ENCODE results near the gene RASSF7. TPM values are rescaled to one million over a fixed set of nuclear protein-coding genes. Genes with fewer than 3 reads are reported as not detected.

Gene RASSF7
- total RNA-seq, 1 donor from 2014 or later: 45.5 TPM

DNA sequence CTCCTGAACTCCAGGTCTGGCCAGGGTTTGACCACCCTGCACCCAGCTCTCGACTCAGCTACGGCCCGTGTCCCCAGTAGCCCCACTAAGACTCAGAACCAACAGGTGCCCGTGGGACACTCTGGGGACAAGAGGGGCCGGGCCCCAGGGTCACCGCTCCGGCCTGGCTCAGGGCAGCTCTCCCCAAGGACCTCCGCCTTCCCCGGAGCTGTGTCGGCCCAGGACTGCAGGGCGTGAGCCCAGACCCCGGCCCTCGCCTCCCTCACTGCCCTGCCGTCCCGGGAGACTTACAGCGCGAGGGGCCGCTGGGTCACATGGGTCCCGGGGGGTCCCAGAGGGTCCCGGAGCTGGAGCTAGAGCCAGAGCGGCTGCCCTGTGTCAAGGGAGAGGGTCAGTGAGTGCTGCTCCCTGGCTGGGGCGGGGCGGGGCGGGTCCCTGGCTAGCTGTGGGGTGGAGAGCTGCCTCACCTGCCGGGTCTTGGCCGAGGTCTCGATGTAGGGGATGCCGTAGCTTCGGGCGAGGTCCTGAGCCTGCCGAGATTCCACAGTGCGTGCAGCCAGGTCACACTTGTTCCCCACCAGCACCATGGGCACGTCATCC, 27.7 kb upstream of the RASSF7 start:
- TF ChIP-seq, protein P1, sequence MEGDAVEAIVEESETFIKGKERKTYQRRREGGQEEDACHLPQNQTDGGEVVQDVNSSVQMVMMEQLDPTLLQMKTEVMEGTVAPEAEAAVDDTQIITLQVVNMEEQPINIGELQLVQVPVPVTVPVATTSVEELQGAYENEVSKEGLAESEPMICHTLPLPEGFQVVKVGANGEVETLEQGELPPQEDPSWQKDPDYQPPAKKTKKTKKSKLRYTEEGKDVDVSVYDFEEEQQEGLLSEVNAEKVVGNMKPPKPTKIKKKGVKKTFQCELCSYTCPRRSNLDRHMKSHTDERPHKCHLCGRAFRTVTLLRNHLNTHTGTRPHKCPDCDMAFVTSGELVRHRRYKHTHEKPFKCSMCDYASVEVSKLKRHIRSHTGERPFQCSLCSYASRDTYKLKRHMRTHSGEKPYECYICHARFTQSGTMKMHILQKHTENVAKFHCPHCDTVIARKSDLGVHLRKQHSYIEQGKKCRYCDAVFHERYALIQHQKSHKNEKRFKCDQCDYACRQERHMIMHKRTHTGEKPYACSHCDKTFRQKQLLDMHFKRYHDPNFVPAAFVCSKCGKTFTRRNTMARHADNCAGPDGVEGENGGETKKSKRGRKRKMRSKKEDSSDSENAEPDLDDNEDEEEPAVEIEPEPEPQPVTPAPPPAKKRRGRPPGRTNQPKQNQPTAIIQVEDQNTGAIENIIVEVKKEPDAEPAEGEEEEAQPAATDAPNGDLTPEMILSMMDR (IDR thresholded peaks at IDR 0.05; ENCODE audit: insufficient read depth, low read length, severe bottlenecking): no peak
- Histone ChIP-seq H3K27me3 (ENCODE audit: control insufficient read depth, insufficient read depth, low read length) (no peaks in the 10 kb centered on the region), H3K4me3 (ENCODE audit: low read depth, low read length) (no peak overlapping the region), H3K36me3 (ENCODE audit: control insufficient read depth, insufficient read depth, low read length) (peaks cover 29% of the 10 kb centered on the region)
- no peak for FAIRE-seq
- DNase-seq (ENCODE audit: low read depth): no peak

DNA sequence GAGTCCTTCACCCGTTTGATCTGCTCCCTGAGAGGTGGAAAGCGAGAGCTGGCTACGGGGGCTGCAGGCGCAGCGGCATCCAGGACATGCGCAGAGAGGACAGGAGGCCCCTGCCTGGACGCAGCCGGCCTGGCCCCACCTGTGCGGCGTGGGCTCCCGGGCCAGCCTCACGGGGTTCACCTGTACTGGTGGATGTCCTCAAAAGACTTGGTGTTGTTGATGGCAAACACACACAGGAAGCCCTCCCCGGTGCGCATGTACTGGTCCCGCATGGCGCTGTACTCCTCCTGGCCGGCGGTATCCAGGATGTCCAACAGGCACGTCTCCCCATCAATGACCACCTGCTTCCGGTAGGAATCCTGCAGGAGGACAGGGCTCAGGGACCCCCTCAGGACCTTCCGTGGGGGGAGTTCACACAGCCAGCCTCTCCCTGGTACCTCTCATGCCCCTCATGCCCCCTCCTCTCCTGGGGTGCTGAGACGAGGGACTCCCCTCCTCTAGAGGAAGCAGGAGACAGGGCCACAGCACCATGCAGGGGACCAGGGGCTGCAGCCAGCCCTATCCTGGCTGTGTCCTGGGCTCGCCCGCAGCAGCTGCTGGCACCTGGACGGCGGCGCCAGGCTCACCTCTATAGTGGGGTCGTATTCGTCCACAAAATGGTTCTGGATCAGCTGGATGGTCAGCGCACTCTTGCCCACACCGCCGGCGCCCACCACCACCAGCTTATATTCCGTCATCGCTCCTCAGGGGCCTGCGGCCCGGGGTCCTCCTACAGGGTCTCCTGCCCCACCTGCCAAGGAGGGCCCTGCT, 27.0 kb upstream of the RASSF7 start:
- no peak for DNase-seq (ENCODE audit: low read depth)
- TF ChIP-seq, protein P1 (IDR thresholded peaks at IDR 0.05; ENCODE audit: insufficient read depth, low read length, severe bottlenecking): no peak
- peaks cover 29% of the 10 kb centered on the region for H3K36me3 ChIP-seq (ENCODE audit: control insufficient read depth, insufficient read depth, low read length)
- H3K4me3 ChIP-seq (ENCODE audit: low read depth, low read length): peak overlapping the region; percentile 87
- H3K27me3 ChIP-seq (ENCODE audit: control insufficient read depth, insufficient read depth, low read length): no peaks in the 10 kb centered on the region
- FAIRE-seq: no peak

- peak; percentile 89 for DNase-seq (ENCODE audit: low read depth)
Measured at GRCh38 chr11:534396-535209, 26.2 kb upstream of the RASSF7 start.

GRCh38 chr11:535210-535518, 25.6 kb upstream of the RASSF7 start:
- Histone ChIP-seq H3K4me3 (ENCODE audit: low read depth, low read length) (peak overlapping the region; percentile 87), H3K27me3 (ENCODE audit: control insufficient read depth, insufficient read depth, low read length) (no peaks in the 10 kb centered on the region), H3K36me3 (ENCODE audit: control insufficient read depth, insufficient read depth, low read length) (peaks cover 29% of the 10 kb centered on the region)
- FAIRE-seq: no peak
- TF ChIP-seq, protein P1 (IDR thresholded peaks at IDR 0.05; ENCODE audit: insufficient read depth, low read length, severe bottlenecking): no peak
- no peak for DNase-seq (ENCODE audit: low read depth)

More at GRCh38 chr11:534396-535209, 26.2 kb upstream of the RASSF7 start:
- no peak for FAIRE-seq
- TF ChIP-seq, protein P1 (IDR thresholded peaks at IDR 0.05; ENCODE audit: insufficient read depth, low read length, severe bottlenecking): peak; percentile 12
- Histone ChIP-seq H3K4me3 (ENCODE audit: low read depth, low read length) (peak overlapping the region; percentile 87), H3K27me3 (ENCODE audit: control insufficient read depth, insufficient read depth, low read length) (no peaks in the 10 kb centered on the region), H3K36me3 (ENCODE audit: control insufficient read depth, insufficient read depth, low read length) (peaks cover 29% of the 10 kb centered on the region)

DNA sequence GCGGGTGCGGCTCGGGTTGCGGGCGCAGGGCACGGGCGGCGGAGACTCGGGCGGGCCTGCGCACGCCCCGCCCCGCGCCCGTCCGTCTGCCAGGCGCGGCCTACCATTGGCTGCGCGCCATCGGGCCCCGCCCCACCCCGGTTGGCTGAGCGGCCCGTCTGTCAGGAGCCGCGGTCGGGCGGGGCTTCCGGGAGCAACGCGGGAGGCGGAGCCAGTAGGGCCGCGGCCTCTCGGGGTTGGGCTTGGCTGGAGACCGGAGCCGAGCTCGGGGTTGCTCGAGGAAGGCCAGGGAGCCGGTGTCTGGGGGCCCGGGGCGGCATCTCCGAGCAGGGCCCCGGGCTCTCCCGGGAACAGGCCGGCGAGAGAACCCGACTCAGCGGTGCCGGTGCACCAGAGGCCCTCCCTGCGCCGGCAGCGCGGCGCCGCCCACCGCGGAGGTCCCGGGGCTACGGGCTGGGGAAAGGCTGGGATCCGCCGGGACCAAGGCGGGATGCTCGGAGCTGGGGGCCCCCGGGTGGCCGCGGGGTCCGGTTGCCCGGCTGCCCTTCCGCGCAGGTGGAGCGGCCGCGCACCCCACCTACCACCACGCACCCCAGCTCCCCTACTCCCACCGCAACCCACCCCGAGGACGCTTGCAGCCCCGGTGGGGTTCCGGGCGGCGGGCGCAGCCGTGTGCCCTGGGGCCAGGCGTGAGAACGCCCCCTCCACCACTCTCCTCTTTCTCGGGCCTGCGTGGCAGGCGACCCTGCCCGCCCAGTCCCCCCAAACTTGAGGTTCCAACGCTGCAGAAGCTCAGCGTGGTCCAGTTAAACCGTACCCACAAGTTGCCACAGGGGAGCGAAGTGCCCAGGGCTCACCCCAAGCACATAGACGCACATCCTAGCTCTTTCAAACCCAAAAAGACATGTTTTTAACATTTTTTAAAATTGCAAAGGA, 25.0 kb upstream of the RASSF7 start, which contains the start of gene HRAS:
HRAS (minus strand) TSS at position 58 of the 936 bp plus-strand sequence.
- Histone ChIP-seq H3K4me3 (ENCODE audit: low read depth, low read length) (peak within 1 kb of the TSS; percentile 87), H3K36me3 (ENCODE audit: control insufficient read depth, insufficient read depth, low read length) (peaks cover 29% of the 10 kb centered on the region), H3K27me3 (ENCODE audit: control insufficient read depth, insufficient read depth, low read length) (no peaks in the 10 kb centered on the region)
- FAIRE-seq: no peak
- peak; percentile 77 for DNase-seq (ENCODE audit: low read depth)
- TF ChIP-seq, protein P1 (IDR thresholded peaks at IDR 0.05; ENCODE audit: insufficient read depth, low read length, severe bottlenecking): no peak
